ENCODE measurements around the gene ADCY2. TPM values are rescaled to one million over a fixed set of nuclear protein-coding genes. Genes with fewer than 3 reads are reported as not detected.

Gene ADCY2
- polyA plus RNA-seq, 1 of the 3 experiments (the other 2 are of a cell fraction) = not detected

GRCh38 chr5:7878381-7878873 lies 482.5 kb downstream of the ADCY2 start:
- H3K9me3 ChIP-seq = no peaks in the 10 kb centered on the region
- H3K27me3 ChIP-seq (ENCODE audit: insufficient read depth) = no peaks in the 10 kb centered on the region
- H3K79me2 ChIP-seq (ENCODE audit: insufficient read depth) = peaks cover 33% of the 10 kb centered on the region; the same call in 1 of the 2 replicates
- H4K20me1 ChIP-seq (ENCODE audit: insufficient read depth) = no peaks in the 10 kb centered on the region
- H3K4me3 ChIP-seq (ENCODE audit: low read depth in 2 of 2, low read length in 1 of 2) = no peak overlapping the region
- H3K9ac ChIP-seq = no peak overlapping the region
- CTCF ChIA-PET = interaction anchor here (1.0 to 3.8 kb wide), 3 partner anchors 8 to 28 kb away, joined by 3 to 17 read pairs (median 3); partner anchors contain the start of genes FASTKD3 and MTRR
- no peak overlapping the region for H3K4me2 ChIP-seq
- peaks cover 49 to 83% of the 10 kb centered on the region in 2 experiments for H3K36me3 ChIP-seq (replicated peaks in 1 of 2; ENCODE audit: control insufficient read depth in 1 of 2, insufficient read depth in 2 of 2, low read length in 1 of 2)
- peaks cover 0 to 5% of the 10 kb centered on the region in 2 experiments; a peak in 2 of 4 replicates for H3K4me1 ChIP-seq (ENCODE audit: control insufficient read depth in 1 of 2, insufficient read depth in 2 of 2, low read depth in 1 of 2, low read length in 1 of 2)
- no peak overlapping the region for H2AFZ ChIP-seq (ENCODE audit: low read depth)
- no peak for DNase-seq
- H3F3A ChIP-seq (replicated peaks; ENCODE audit: insufficient read depth) = no peaks in the 10 kb centered on the region
- H3K27ac ChIP-seq (ENCODE audit: low read depth in 2 of 2, low read length in 1 of 2) = no peak overlapping the region
- H3K9me2 ChIP-seq = no peaks in the 10 kb centered on the region
- POLR2A ChIA-PET = no interaction called here
- TF ChIP-seq ELF1 (IDR thresholded peaks at IDR 0.05) (no peak), NRF1 (IDR thresholded peaks at IDR 0.05; ENCODE audit: low read depth, low read length) (no peak), POLR2AphosphoS5 (IDR thresholded peaks at IDR 0.05; ENCODE audit: low read depth, low read length) (no peak), GATA2 (CRISPR knock-in tag; IDR thresholded peaks at IDR 0.05) (no peak), SMC3 (IDR thresholded peaks at IDR 0.05; ENCODE audit: low read depth, low read length) (no peak), NFIC (IDR thresholded peaks at IDR 0.05; ENCODE audit: borderline replicate concordance) (no peak), RCOR1 (IDR thresholded peaks at IDR 0.05; ENCODE audit: low read length) (no peak), USF2 (IDR thresholded peaks at IDR 0.05; ENCODE audit: borderline replicate concordance, low read depth, low read length) (no peak), RXRA (IDR thresholded peaks at IDR 0.05; ENCODE audit: borderline replicate concordance, low read depth) (no peak), CHD2 (IDR thresholded peaks at IDR 0.05; ENCODE audit: low read length, partially characterized antibody) (no peak), GABPA (IDR thresholded peaks at IDR 0.05; ENCODE audit: low read depth) (no peak), TEAD4 (IDR thresholded peaks at IDR 0.05; ENCODE audit: borderline replicate concordance, insufficient read depth) (no peak), RFX5 (IDR thresholded peaks at IDR 0.05; ENCODE audit: low read length) (no peak)
- TF ChIP-seq, protein P1, sequence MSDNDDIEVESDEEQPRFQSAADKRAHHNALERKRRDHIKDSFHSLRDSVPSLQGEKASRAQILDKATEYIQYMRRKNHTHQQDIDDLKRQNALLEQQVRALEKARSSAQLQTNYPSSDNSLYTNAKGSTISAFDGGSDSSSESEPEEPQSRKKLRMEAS (IDR thresholded peaks at IDR 0.05; ENCODE audit: low read depth) = no peak
- TF ChIP-seq, protein P2, sequence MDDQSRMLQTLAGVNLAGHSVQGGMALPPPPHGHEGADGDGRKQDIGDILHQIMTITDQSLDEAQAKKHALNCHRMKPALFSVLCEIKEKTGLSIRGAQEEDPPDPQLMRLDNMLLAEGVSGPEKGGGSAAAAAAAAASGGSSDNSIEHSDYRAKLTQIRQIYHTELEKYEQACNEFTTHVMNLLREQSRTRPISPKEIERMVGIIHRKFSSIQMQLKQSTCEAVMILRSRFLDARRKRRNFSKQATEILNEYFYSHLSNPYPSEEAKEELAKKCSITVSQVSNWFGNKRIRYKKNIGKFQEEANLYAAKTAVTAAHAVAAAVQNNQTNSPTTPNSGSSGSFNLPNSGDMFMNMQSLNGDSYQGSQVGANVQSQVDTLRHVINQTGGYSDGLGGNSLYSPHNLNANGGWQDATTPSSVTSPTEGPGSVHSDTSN (IDR thresholded peaks at IDR 0.05) = no peak

Measured in SK-N-SH (cell line).